HG03139 (cell line): Measurements from ENCODE around the gene EP400.

Experiments used
- ATAC-seq: cut with Tn5 transposase; IDR thresholded peaks from one replicate; pipeline ENCODE4 v1.9.1; 2021; ENCODE audit not compliant: unreplicated experiment

Gene EP400

GRCh38 chr12:132111654-132112304 is 162.0 kb downstream of the EP400 start:
- ATAC-seq: no peak

DNA sequence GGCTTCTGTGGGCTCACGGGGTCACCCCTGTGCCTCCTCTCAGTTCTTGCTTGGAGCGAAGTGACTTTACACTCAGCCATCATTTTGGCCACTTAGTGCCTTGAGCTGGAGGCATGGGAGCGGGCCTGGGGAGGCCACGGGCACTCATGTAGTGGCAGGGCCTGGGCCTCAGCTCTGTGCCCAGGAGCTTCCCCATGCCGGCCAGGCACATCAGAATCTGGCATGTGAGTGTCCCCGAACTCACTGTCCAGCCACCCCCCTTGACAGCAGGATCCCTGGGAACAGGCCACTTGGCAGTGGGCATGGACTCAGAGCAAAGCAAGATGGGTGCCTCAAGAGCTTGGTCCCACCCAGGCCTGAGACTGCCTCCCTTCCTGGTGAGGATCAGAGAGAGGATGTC is 164.9 kb downstream of the EP400 start:
- no peak for ATAC-seq

- no peak for ATAC-seq
These were observed 165.8 kb downstream of the EP400 start for GRCh38 chr12:132115500-132115899.

- no peak for ATAC-seq
These were observed 167.2 kb downstream of the EP400 start for GRCh38 chr12:132116709-132117557.

GRCh38 chr12:132117558-132117875 is 167.8 kb downstream of the EP400 start:
- ATAC-seq: no peak

- no peak for ATAC-seq
These were observed 169.1 kb downstream of the EP400 start for GRCh38 chr12:132118876-132119275.

- ATAC-seq: no peak
These were observed 171.5 kb downstream of the EP400 start for GRCh38 chr12:132121283-132121682.

DNA sequence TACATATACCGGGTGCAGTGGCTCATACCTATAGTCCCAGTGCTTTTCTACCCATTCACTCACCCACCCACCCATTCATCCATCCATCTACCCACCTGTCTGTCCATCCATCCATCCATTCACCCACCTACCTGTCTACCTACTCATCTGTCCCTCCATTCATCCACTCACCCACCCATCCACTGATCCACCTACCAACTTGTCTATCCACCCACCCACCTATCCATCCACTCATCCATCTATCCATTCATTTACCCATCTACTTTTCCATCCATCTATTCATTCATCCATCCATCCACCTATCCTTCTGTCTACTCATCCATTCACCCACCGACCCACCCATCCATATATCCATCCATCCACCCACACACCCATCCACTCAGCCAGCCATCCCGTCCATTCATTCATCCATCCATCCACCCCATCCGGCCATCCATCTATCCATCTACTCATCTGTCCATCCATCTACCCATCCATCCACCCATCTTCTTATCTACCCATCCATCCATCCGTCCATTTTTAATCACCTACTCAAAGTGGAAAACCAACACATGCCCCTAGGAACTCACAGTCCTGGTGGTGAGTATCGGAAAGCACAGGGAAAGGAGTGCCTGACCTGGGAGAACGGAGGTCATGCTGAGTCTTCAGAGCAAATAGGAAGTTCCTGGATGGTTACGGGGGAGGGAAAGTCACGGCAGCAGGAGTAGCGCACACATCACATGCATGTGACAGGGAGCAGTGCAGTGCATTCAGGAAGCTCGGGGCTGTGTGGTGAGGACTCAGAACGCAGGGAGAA is 174.4 kb downstream of the EP400 start:
- no peak for ATAC-seq

DNA sequence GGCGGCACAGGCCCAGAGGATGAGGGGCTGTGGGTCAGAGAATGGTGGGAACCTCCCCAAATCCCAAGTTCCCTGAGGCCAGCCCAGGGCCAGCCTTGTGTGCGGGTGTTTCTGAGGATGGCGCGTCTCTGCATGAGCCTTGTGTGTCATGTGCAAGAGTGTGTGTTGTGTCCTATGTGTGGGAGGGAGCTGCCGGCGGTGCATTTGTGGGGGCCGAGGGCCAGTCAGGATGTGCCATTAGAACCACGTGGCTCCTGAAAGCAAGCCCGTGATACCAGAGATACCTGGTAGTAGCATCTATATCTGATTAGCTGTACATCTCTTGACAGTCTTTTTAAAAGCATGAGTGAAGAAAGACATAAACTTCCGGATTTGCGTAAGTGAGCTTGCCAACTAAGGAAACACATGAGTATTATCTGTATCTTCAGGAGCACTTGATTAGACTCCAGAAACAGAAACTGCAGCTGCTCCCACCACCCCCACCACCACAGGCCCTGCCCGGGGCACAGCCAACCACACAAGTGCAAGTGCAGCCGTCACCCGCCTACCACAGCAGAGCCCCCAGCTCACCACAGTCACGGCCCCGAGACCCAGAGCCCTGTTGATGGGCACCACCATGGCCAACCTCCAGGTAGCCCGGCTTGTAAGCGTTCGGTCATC is 175.2 kb downstream of the EP400 start:
- no peak for ATAC-seq

GRCh38 chr12:132125736-132126135 is 176.0 kb downstream of the EP400 start:
- no peak for ATAC-seq

DNA sequence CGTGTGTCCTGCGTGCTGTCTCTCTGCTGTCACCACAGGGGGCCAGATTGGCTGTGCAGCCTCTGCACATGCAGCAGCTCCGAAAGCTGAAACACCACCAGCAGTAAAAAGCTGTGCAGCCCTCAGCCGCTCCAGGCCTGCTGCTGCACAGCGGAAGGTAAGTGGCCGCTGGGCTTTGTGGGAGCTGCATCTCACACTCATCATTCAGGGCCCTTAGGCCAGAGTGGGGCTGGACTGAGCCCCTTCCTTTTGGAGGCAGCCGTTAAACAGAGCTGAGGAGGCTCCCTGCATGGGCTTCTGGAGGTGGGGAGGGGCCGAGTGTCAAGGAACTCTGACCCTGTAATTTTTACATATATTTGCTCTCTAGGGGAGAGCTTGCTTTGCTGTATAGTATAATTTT is 177.3 kb downstream of the EP400 start:
- ATAC-seq: no peak

DNA sequence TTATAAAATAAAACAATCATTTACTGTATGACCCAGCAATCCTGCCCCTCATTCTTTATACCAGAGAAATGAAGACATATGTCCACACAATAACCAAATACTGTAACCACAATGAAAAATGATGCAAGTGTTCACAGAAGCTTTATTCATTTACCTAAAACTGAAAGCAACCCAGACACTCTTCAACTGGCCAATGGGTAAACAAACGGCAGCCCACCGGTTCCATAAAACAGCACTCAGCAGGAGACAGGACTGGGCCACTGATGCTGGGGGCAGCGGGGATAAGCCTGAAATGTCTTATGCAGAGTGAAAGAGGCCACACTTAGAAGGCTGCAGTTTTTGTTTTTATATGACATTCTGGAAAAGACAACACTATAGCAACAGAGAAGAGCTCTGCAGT is 179.3 kb downstream of the EP400 start:
- no peak for ATAC-seq

DNA sequence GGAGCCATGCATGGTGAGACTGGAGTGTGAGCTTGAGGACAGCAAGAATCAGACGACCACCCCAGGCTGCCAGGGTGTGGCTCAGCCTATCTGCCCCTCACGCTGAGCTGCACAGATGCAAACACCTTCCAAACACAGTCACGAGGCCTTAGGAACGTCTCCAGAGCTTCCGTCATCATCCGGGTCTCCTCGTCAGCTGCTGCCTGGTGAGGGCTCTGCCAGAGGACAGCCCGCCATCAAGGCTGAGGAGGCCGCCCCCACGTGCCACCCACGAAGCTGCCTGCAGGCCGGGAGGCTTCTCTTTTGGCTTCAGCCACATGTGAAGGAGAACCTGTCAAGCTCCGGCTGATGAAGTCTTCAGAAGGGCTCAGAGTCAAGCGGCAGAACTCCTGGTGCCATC is 180.9 kb downstream of the EP400 start:
- ATAC-seq: no peak
